HS-27A (cell line): ENCODE results near the gene THBS2.
"Not testable (repeated sequence)": the region's sequence is repeated elsewhere in the genome, so short reads cannot be mapped to it uniquely, and the experiment has no call there.

ENCODE experiments used
- DNase-seq: peaks from one replicate; pipeline ENCODE4 v3.0.0-alpha.2; 2012; ENCODE audit warnings: low read depth, missing footprints

THBS2 gene

GRCh38 chr6:169184419-169184818 is 69.2 kb downstream of the THBS2 start:
- DNase-seq, result no peak

DNA sequence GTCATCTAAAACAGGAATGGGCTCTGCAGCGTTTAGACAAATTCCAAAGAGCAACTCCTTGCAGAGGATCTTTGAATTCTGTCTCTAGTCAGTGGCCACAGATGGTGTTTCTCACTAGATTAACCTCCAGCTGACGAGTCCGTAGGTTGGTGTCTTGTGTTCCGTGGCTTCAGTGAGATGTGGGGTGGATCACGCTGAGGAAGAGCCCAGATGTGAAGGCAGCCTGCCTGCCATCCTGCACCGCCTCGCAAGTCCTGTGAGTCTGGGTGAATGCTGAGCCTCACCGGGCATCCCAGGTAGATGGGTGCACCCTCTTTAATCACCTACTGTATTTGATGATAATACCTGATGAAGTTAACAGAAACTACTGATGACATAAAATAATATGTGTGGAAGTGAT is 70.4 kb downstream of the THBS2 start:
- no peak for DNase-seq

DNA sequence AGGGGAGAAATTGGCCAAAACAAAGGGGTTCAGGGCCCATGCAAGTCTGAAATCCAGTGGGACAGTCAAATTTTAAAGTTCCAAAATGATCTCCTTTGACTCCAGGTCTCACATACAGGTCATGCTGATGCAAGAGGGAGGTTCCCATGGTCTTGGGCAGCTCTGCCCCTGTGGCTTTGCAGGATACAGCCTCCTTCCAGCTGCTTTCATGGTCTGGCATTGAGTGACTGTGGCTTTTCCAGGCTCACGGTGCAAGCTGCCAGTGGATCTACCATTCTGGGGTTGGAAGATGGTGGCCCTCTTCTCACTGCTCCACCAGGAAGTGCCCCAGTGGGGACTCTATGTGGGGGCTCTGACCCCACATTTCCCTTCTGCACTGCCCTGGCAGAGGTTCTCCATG is 73.8 kb downstream of the THBS2 start:
- not testable (repeated sequence) for DNase-seq

DNA sequence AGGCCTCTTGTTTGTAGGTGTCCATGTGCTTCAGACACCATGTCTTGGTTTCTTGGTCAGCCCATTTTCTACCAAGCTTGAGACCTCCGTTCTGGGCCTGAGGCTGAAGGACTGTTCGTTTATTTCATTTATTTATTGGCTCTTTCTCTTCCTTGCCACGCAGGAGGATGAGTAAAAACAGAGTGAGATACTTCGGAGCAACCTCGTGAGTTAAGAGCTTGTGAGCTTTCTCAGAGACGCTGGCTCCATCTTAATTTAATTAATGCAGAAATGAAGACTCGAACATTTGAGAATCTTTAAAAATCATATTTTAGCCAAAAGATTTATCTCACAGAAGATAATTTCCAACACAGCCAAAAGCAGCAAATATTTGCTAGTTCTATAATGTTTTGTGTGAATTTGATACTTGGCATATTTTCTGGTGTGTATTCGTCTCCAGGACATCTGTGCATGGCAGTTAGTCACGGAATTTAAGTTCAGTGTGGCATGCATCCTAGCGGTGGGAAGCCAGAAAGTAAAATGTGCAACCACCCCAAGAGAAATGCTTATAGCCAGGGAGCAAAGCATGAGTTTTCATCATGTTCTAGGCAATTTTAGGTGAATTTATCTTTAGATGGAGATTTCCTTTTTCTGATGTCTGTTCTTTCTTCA is 76.0 kb downstream of the THBS2 start:
- DNase-seq, result no peak

DNA sequence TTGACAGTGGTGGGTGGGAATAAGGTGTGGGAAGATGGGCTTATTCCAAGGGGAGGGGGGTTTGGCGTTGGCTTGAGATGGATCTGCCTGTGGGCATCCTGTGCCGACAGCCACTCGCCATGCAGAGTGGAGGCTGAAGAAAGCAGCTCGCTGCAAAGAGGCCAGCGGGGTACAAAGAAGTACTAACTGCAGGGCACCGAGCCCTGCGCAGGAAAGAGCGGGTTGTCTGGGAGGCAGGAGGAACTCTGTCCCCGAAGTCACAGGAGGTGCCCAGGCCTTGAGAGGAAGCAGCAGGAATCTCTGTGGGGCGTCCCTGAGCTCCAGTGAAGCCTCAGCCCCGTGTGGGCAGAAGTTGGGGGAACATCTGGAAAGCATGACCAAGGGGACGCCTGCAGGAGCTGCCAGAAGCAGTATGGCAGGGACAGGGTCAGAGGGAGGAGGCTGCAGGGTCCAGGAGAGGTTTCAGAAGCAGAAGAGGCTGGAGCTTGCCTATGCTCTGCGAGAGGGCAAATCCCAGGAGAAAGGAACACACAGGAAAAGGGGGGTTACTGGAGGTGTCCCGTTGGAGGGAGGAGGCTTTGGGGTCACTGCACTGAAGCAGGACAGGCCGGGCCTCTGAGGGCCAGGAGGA is 77.2 kb downstream of the THBS2 start:
- no peak for DNase-seq

DNA sequence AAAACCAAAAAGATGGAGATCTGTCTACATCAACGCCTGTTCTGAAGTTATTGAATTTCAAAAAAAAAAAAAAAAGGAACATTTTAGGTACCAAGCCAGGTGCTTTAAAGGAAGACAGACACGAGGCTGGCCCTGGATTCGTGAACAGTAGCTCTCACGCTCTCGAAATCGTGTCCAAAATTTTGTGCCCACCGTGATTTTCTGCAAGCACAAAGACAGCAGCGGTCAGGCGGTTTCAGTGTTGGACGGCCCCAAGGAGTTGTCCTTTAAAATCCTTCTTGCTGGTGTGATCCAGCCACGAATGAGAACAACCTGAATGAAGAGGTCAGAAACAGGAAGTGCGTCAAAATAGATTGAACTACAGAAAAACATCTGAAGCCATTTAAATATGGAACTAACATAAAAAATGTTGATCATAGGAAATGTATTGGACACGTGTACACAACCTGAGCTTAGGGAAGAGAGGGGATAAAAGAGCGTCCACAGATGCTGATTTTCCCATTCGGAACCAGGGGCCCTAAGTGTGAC is 78.2 kb downstream of the THBS2 start:
- DNase-seq, result no peak

DNA sequence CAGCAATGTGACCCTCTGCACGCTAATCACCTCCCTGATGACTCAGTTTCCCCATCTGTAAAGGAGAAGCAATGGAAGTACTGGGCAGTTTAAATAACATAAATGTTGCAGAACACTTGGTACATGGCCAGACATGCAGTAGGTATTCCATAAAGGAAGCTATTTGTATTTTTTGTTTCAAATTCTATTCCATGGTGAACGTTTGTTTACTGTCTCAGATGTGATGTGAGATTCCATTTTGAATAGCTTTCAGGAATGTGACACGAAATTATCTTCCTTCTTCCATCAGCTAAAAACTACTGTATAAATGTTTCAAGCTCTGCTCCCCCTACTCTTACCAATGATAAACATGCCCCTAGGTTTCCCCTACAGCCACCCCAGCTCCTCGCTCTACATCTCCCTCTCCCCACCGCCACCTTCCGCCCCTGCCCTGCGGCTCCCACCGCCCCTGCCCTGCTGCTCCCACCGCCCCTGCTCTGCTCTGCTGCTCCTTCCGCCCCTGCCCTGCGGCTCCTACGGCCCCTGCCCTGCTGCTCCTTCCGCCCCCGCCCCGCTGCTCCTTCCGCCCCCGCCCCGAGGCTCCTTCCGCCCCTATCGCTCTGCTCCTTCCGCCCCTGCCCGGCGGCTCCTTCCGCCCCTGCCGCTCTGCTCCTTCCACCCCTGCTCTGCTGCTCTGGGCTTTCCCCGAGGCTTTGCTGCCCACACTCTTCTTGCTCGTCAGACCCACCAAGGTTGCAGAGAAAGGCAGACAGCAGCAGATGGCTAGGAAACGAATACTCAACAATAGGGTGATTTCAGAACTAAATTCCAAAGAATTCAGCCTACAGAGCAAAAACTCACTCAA is 78.9 kb downstream of the THBS2 start:
- no peak for DNase-seq

- DNase-seq, result no peak
These were observed 79.9 kb downstream of the THBS2 start for GRCh38 chr6:169173532-169174268.

DNA sequence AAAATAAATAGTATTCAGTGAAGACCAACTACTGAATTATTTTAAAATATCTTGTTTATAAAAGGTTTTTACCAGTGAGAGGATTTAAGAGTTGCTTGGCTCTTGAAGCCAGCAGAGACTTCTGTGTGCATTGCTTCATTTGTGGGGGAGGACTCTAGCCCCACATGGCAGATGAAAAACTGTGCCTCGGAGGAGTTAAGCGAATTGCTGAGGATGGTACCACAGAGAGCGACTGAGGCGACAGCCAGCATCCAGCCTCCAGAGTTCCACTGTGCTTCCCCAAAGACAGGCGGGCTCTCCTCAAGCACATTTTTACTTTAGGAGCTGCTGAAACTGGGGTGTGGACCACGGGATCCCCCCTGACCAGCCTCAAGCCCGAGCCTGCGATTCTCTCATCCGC is 80.7 kb downstream of the THBS2 start:
- DNase-seq, result no peak

DNA sequence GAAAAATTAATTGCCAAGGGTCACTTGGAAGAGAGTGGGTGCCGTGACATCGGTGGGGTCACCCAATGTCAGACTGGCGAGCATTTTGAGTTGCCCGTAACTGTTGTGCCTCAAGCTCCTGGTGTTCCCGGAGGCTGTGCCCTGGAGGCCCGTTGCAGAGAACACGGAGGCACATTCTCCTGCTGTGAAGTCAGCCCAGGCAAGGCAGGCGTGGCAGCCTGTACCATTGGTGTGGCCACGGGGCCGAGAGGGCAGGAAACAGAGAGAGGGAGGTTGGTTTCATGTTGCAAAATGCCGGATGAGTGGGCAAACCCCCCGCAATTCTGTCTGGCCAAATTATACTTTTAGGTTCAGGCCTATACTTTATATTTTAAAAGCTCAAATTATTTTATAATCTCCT is 81.2 kb downstream of the THBS2 start:
- peak; percentile 40 for DNase-seq

- DNase-seq, result no peak
These were observed 81.7 kb downstream of the THBS2 start for GRCh38 chr6:169171951-169172350.

DNA sequence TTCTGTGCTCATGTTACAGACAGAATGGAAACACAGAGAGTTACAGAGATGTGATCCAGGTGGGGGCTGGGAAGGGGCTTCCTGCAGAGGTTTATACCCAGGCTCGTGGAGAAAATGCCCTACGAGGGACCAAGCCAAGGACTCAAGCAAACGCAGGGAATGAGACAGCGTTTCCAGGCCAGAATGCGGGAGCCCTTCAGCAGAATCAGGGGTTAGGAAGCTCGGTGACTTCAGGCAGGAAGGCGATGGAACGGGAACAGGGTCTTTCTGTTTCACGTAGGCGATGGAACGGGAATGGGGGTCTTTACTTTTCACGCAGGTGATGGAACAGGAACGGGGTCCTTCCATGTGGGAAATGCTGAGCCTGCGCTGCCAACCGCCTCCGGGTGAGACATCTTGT is 82.6 kb downstream of the THBS2 start:
- no peak for DNase-seq

DNA sequence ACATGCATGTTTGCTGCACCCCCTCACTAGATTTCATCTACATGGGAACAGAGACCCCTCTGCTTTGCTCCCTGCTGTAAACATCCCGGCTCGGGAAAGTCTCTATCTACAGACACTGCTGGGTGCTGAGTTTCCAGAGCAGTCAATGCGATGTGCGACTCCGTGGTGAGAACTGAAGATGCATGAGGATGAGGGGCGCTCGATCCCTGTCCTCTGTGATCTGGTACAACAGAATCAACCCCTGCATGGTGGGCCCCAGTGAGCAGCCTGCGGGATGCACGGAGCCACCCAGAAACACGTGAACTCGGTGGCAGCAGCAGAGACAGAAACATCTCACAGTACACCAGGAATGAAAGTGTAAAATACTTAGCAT is 83.1 kb downstream of the THBS2 start:
- DNase-seq, result no peak

DNA sequence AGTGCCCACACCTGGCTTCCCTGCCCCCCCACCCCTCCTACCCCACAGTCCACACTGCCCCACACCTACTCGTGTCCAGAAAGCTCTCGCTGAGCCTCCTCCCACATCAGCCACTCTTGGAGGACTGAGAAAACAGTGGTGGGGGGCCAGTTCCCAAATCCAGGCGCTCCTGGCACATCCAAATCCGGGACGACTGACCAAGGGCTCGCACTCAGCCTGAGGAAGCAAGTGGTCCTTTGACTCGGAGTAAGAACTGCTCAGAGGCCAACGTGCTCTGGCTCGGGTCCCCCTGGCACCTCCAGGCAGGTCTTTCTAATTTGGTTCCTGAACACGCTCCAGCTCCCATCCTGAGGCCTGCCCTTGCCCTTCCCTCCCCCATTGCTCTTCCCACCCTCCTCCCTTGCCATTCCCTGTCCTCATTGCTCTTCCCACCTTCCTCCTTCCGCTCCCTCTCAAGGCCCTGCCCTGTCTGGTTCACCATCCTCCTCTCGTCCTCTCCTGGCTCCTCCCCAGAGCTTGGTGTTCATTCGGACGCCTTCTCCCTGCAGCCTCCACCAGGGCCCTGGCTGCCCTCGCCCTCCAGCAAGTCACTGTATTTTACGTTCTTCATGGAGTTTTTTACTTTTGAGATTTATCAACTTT is 83.6 kb downstream of the THBS2 start:
- DNase-seq, result no peak

DNA sequence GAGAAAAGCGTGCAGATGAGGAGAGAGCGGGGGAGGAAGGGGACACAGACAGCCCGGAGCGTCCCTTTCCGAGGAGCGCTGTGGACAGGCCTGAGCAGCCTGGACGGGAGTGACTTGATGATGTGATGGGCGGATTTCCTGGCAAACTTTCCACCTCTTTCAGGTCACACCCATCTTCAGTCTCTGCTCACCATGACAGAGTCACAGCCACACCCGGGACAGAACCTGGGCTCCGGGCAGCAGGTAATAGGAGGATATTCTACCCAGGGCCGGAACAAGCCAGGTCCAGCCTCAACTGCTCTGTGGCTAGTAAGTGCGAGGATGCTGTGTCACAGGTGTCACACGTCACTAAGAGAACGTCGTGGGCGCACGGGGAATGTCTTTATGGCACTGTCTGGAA is 84.3 kb downstream of the THBS2 start:
- no peak for DNase-seq

- DNase-seq, result no peak
These were observed 84.9 kb downstream of the THBS2 start for GRCh38 chr6:169168706-169169105.

DNA sequence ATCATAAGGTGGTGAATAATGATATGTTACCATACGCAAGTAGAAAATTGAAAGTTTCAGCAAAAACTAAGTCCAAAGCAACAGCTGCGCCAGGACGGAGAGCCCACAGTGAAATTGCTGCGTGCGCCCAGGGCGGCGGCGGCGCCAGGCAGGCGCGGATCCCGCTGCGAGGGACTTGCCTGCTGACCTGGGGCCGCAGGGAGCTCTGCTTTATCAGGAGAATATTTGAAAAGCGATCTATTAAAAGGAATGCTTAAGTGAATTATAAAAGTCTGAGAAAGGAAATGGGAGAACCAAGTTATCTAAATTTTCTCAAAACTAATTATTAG is 85.4 kb downstream of the THBS2 start:
- no peak for DNase-seq

GRCh38 chr6:169167581-169168301 is 85.9 kb downstream of the THBS2 start:
- DNase-seq, result peak; percentile 39

DNA sequence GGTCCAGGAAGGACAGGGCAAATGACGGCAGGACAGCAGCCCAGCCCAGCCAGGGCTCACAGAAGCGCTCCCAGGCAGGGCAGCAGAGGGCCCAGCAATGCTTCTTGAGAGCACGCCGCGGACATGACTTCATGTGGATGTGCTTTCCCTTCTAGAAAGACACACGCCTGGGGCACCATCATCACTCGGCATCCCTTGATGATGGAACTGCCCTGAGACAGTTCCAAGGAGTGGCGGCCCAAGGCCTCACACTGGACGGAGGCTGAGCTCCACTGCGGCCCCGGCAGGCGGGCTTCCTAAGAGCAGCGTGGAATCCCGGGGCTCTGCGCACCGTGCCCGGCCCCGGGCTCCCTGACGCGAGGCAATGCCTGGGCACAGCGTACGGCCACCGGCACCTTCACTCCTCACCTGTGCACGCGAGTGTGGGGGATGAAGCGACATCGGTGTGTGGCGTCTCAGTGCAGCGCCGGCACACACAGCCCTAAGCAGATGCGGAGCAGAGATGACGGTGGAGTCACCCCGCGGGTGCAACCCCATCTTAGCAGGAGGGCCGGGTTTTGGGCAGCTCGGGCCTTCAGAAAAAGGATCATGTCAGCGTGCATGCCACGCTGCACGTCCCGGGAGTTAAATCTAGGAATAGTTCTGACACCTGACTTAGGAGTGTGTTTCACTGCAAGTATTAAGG is 86.6 kb downstream of the THBS2 start:
- DNase-seq, result no peak
